ENCODE results near the gene CD300LB.

DNA sequence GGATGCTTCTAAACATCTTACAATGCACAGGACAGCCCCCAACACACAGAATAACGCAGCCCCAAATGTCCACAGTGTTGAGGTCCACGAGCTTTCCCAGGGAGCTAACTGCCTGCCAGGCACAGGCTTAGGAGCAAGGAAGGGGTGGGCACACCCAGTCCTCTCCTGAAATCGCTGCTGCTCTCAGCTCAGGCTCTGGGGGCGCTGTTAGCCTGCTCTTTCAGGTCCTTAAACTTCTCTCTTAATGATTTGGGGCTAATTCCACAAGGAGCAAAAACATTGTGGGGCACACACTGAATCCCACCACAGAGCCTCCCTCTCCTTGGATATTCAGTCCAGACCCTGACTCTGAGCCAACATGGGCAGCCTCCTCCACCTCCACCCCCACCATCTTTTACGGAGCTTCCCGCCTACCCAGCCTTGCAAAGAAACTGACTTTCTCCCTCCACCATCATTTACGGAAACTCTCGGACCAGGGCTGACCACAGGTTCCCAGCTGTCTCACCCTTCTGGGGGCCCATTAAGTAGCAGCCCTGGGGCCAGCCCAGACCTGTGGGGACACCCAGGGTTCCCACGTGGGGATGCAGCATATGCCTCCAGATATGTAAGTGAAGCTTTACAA is 35.0 kb upstream of the CD300LB start:
- no peak for TF ChIP-seq POLR2A (IDR thresholded peaks at IDR 0.05; ENCODE audit: low read depth, low read length)
- TF ChIP-seq TAF1 (IDR thresholded peaks at IDR 0.05; ENCODE audit: borderline replicate concordance, low read depth, low read length): no peak
- TF ChIP-seq POLR2AphosphoS5 (IDR thresholded peaks at IDR 0.05; ENCODE audit: low read depth, low read length): no peak

All from GM12892 (cell line).